Lung (tissue), 12 donors: ENCODE measurements around the gene CLDND2. TPM values are rescaled to one million over a fixed set of nuclear protein-coding genes. Genes with fewer than 3 reads are reported as not detected.

ENCODE experiments used
- ATAC-seq: fragments of 200-7000 bp; cut with Tn5 transposase; one replicate; pipeline ENCODE4 v1.9.1; 2020; ENCODE audit warnings: moderate number of reproducible peaks; ENCODE audit not compliant: insufficient read depth, low FRiP score
- DNase-seq, 3 donors: peaks; one replicate each; pipeline ENCODE4 v3.0.0-alpha.2; 2013 to 2017
- H3K27ac ChIP-seq, 2 donors: one replicate each; pipeline ENCODE4 v1.5.1; 2013; ENCODE audit warnings: mild to moderate bottlenecking in 2 of 2, moderate library complexity in 2 of 2, control low read depth in 1 of 2, inconsistent platforms in 1 of 2, low read depth in 1 of 2, low read length in 1 of 2
- H3K27me3 ChIP-seq, 3 donors: one replicate each; pipeline ENCODE4 v1.5.1; 2013; ENCODE audit warnings: low read length in 2 of 3; ENCODE audit not compliant: control insufficient read depth in 3 of 3, insufficient read depth in 3 of 3
- H3K36me3 ChIP-seq, 4 donors: one replicate each; pipeline ENCODE4 v1.5.1; 2013; ENCODE audit warnings: low read length in 4 of 4, mild to moderate bottlenecking in 1 of 4, moderate library complexity in 1 of 4; ENCODE audit not compliant: control insufficient read depth in 4 of 4, insufficient read depth in 4 of 4
- H3K4me1 ChIP-seq, 5 donors: one replicate each; pipeline ENCODE4 v1.5.1; 2013; ENCODE audit warnings: low read length in 5 of 5, mild to moderate bottlenecking in 2 of 5, moderate library complexity in 1 of 5; ENCODE audit not compliant: control insufficient read depth in 5 of 5, insufficient read depth in 5 of 5
- H3K4me3 ChIP-seq: one replicate; pipeline ENCODE4 v1.5.1; 2013; ENCODE audit warnings: mild to moderate bottlenecking, control low read depth, moderate library complexity
- H3K9ac ChIP-seq, 2 donors: one replicate each; pipeline ENCODE4 v1.5.1; 2013; ENCODE audit warnings: low read length in 2 of 2, control low read depth in 1 of 2; ENCODE audit not compliant: insufficient read depth in 1 of 2
- H3K9me3 ChIP-seq, 4 donors: one replicate each; pipeline ENCODE4 v1.5.1; 2013; ENCODE audit warnings: low read length in 3 of 4, mild to moderate bottlenecking in 1 of 4, moderate library complexity in 1 of 4; ENCODE audit not compliant: control insufficient read depth in 4 of 4, insufficient read depth in 3 of 4
- CTCF ChIP-seq: IDR thresholded peaks from 2 replicates; pipeline ENCODE4 v1.5.1; 2012; ENCODE audit warnings: mild to moderate bottlenecking; ENCODE audit errors: control extremely low read depth, extremely low read depth
- WGBS, 2 donors: extraction: QIAGEN DNeasy Blood & Tissue Kit; methylation state at CpG; one replicate each; pipeline ENCODE4 v1.1.7; 2013; 5-methylcytosine and 5-hydroxymethylcytosine counted together
- polyA plus RNA-seq, 2 donors: library from polyadenylated mRNA; stranded (reverse); fragments of 200-250 nt; gene quantifications; one replicate each; pipeline ENCODE4 v1.2.1, GENCODE V29; 2013
- total RNA-seq, 2 donors: library from RNA; depleted of rRNA in 1 of 2; stranded (reverse); fragments of >200 nt in 1 of 2; gene quantifications; one replicate each; pipeline ENCODE4 v1.2.1, GENCODE V29; 2014 to 2021
- donor health status: control.
- donor health status: control.
- donor health status: Bipolar disorder and iron deficiency.
- donor health status: healthy.
- donor health status: DM: yes; HTN: yes; CAD: no.

CLDND2 gene
- total and polyA plus RNA-seq, 4 donors: 0.45 to 0.92 (median 0.66) TPM; not detected in 1

GRCh38 chr19:51337141-51337860 is 31.5 kb downstream of the CLDND2 start:
- Histone ChIP-seq H3K27me3 (peaks cover 0 to 4% (median 2%) of the 10 kb centered on the region in 3 donors), H3K9ac (no peak overlapping the region), H3K4me3 (no peak overlapping the region), H3K36me3 (no peaks in the 10 kb centered on the region), H3K27ac (no peak overlapping the region), H3K9me3 (no peaks in the 10 kb centered on the region), H3K4me1 (peaks cover 0 to 5% (median 0%) of the 10 kb centered on the region in 5 donors)
- WGBS, 2 donors: 92 to 98% methylated on average over 13 of the region's 13 CpGs
- ATAC-seq (no peak), DNase-seq (no peak)
- TF ChIP-seq CTCF: no peak

GRCh38 chr19:51333836-51334460 is 34.9 kb downstream of the CLDND2 start:
- Histone ChIP-seq H3K27ac (no peak overlapping the region), H3K9ac (no peak overlapping the region), H3K36me3 (no peaks in the 10 kb centered on the region), H3K4me1 (peaks cover 0 to 1% (median 0%) of the 10 kb centered on the region in 5 donors), H3K9me3 (peaks cover 0 to 2% (median 0%) of the 10 kb centered on the region in 4 donors), H3K27me3 (peaks cover 0 to under 1% (median 0%) of the 10 kb centered on the region in 3 donors), H3K4me3 (no peak overlapping the region)
- no peak for ATAC-seq
- TF ChIP-seq CTCF: no peak
- WGBS, 2 donors: 90 to 94% methylated on average over 13 of the region's 13 CpGs
- DNase-seq: peak in 1 of 3 donors; percentile 9

- ATAC-seq (no peak), DNase-seq (no peak)
- peaks cover 0 to 5% (median 0%) of the 10 kb centered on the region in 5 donors for H3K4me1 ChIP-seq
- H3K36me3 ChIP-seq: no peaks in the 10 kb centered on the region
- H3K27me3 ChIP-seq: peaks cover 0 to 12% (median 8%) of the 10 kb centered on the region in 3 donors
- H3K9me3 ChIP-seq: peaks cover 0 to 2% (median 0%) of the 10 kb centered on the region in 4 donors
- H3K4me3 ChIP-seq: no peak overlapping the region
- H3K9ac ChIP-seq: no peak overlapping the region
- WGBS, 2 donors: 90 to 91% methylated on average over 6 of the region's 6 CpGs
- H3K27ac ChIP-seq: no peak overlapping the region
- TF ChIP-seq CTCF: no peak
These were observed 37.1 kb downstream of the CLDND2 start for GRCh38 chr19:51331716-51332115.
